ENCODE results near the gene MRPL23.

Gene MRPL23

GRCh38 chr11:1917523-1918435 is 29.4 kb upstream of the MRPL23 start:
- Histone ChIP-seq H4K20me1 (ENCODE audit: insufficient read depth, low read length, poor library complexity, severe bottlenecking) (no peaks in the 10 kb centered on the region), H3K79me2 (ENCODE audit: insufficient read depth, low read length) (no peaks in the 10 kb centered on the region), H3K9ac (ENCODE audit: low read depth, low read length, poor library complexity, severe bottlenecking) (no peak overlapping the region), H3K4me1 (ENCODE audit: insufficient read depth, low read length, poor library complexity, severe bottlenecking) (peaks cover 6% of the 10 kb centered on the region), H3K9me3 (ENCODE audit: insufficient read depth, low read depth, low read length) (no peaks in the 10 kb centered on the region), H3K36me3 (ENCODE audit: insufficient read depth, low read length) (no peaks in the 10 kb centered on the region), H3K27me3 (ENCODE audit: insufficient read depth, low read length, poor library complexity, severe bottlenecking) (no peaks in the 10 kb centered on the region), H2AFZ (ENCODE audit: low read length) (no peak overlapping the region), H3K4me2 (ENCODE audit: low read depth, low read length, poor library complexity, severe bottlenecking) (no peak overlapping the region), H3K9me2 (replicated peaks; ENCODE audit: low read depth, low read length) (no peaks in the 10 kb centered on the region), H3K4me3 (ENCODE audit: low read length, poor library complexity, severe bottlenecking) (no peak overlapping the region), H3F3A (ENCODE audit: low read depth) (no peaks in the 10 kb centered on the region)
- TF ChIP-seq EZH2phosphoT487 (IDR thresholded peaks at IDR 0.05; ENCODE audit: borderline replicate concordance) = no peak
- TF ChIP-seq CTCF (conservative IDR thresholded peaks at IDR 0.05; ENCODE audit: low read length) = peak; percentile 56

GRCh38 chr11:1918436-1919315 is 28.5 kb upstream of the MRPL23 start:
- no peak overlapping the region for H2AFZ ChIP-seq (ENCODE audit: low read length)
- H3K27me3 ChIP-seq (ENCODE audit: insufficient read depth, low read length, poor library complexity, severe bottlenecking) = no peaks in the 10 kb centered on the region
- H3K4me1 ChIP-seq (ENCODE audit: insufficient read depth, low read length, poor library complexity, severe bottlenecking) = peaks cover 9% of the 10 kb centered on the region
- no peaks in the 10 kb centered on the region for H4K20me1 ChIP-seq (ENCODE audit: insufficient read depth, low read length, poor library complexity, severe bottlenecking)
- no peak overlapping the region for H3K9ac ChIP-seq (ENCODE audit: low read depth, low read length, poor library complexity, severe bottlenecking)
- H3K79me2 ChIP-seq (ENCODE audit: insufficient read depth, low read length) = no peaks in the 10 kb centered on the region
- H3F3A ChIP-seq (ENCODE audit: low read depth) = no peaks in the 10 kb centered on the region
- no peak for TF ChIP-seq EZH2phosphoT487 (IDR thresholded peaks at IDR 0.05; ENCODE audit: borderline replicate concordance)
- peak; percentile 26; the same call in 1 of the 2 replicates for TF ChIP-seq CTCF (conservative IDR thresholded peaks at IDR 0.05; ENCODE audit: low read length)
- H3K9me3 ChIP-seq (ENCODE audit: insufficient read depth, low read depth, low read length) = no peaks in the 10 kb centered on the region
- no peak overlapping the region for H3K4me3 ChIP-seq (ENCODE audit: low read length, poor library complexity, severe bottlenecking)
- H3K4me2 ChIP-seq (ENCODE audit: low read depth, low read length, poor library complexity, severe bottlenecking) = no peak overlapping the region
- H3K9me2 ChIP-seq (replicated peaks; ENCODE audit: low read depth, low read length) = no peaks in the 10 kb centered on the region
- H3K36me3 ChIP-seq (ENCODE audit: insufficient read depth, low read length) = no peaks in the 10 kb centered on the region

DNA sequence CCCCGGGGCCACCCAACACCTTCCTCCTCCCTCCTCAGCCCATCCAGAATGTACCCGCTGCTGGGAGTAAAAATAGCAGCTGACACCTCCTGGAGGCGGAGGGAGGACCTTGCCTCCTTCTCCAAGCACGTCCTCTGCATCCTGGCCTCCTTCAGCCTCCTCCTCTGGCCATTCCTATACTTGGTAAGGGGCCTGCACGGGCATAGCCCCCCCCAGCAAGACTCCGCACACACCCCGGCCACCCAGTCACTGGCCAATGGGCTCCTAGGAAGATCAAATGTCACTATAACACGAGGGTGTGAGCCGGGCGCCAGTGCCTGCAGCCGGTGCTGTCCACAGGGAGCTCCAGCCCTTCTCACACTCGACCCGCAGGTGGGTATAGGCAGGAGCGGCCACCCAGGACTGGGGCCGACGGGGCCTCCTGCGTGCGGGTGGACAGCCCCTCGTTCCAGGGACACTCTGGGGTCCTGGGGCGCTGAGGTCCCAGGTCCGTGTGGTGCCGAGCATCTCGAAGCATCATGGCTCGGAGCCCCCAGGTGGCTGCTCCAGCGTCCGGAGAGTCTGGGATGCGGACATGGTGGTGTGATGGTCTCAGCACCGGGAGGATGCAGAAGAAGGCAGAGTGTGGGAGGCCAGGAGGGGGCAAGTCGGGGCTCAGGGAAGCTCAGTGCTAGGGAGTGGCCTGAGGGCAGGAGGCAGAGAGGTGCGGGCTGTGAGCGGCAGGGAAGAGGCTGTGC is 27.6 kb upstream of the MRPL23 start, which contains the start of gene TNNT3:
TSS of gene TNNT3 (plus strand) at position 313 of the 737 bp plus-strand sequence. CDS start 3,172 bp downstream, outside the sequence.
- H3K4me1 ChIP-seq (ENCODE audit: insufficient read depth, low read length, poor library complexity, severe bottlenecking) = peaks cover 9% of the 10 kb centered on the region
- H3K9me2 ChIP-seq (replicated peaks; ENCODE audit: low read depth, low read length) = no peaks in the 10 kb centered on the region
- no peak within 1 kb of the TSS for H3K4me3 ChIP-seq (ENCODE audit: low read length, poor library complexity, severe bottlenecking)

More for the DNA sequence above, 27.6 kb upstream of the MRPL23 start, which contains the start of gene TNNT3:
- no peaks in the 10 kb centered on the region for H4K20me1 ChIP-seq (ENCODE audit: insufficient read depth, low read length, poor library complexity, severe bottlenecking)
- H3K9ac ChIP-seq (ENCODE audit: low read depth, low read length, poor library complexity, severe bottlenecking) = no peak within 1 kb of the TSS
- no peaks in the 10 kb centered on the region for H3F3A ChIP-seq (ENCODE audit: low read depth)
- no peaks in the 10 kb centered on the region for H3K36me3 ChIP-seq (ENCODE audit: insufficient read depth, low read length)
- no peak within 1 kb of the TSS for H3K4me2 ChIP-seq (ENCODE audit: low read depth, low read length, poor library complexity, severe bottlenecking)
- TF ChIP-seq CTCF (conservative IDR thresholded peaks at IDR 0.05; ENCODE audit: low read length) = no peak
- no peaks in the 10 kb centered on the region for H3K79me2 ChIP-seq (ENCODE audit: insufficient read depth, low read length)
- no peaks in the 10 kb centered on the region for H3K27me3 ChIP-seq (ENCODE audit: insufficient read depth, low read length, poor library complexity, severe bottlenecking)
- no peaks in the 10 kb centered on the region for H3K9me3 ChIP-seq (ENCODE audit: insufficient read depth, low read depth, low read length)
- H2AFZ ChIP-seq (ENCODE audit: low read length) = no peak within 1 kb of the TSS

Data from Loucy (cell line).